GM21423 (cell line): ENCODE data around the gene SUCO.

Experiments
- ATAC-seq: cut with Tn5 transposase; IDR thresholded peaks from one replicate; pipeline ENCODE4 v1.9.1; 2021; ENCODE audit warnings: mild to moderate bottlenecking, moderate library complexity; ENCODE audit not compliant: unreplicated experiment

Gene SUCO

DNA sequence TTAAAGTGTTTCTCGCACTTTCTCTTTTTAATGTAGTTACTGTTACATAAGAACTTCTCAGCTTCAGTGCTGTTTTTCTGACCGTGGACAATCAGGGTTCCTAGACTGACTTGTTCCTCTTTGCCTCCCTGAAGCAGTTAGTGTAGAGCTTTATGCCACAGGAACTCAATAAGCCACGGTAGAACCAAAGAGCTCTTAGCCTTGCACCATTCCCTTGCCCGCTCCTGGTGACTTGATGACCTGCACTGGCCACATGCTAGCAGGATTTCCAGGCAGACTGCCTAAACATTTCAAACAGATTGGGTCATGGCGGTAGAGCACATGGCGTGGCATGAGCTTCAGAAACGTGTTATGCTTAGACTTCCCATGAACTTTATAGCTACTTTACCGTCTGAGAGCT lies 107.2 kb downstream of the SUCO start:
- ATAC-seq: no peak

DNA sequence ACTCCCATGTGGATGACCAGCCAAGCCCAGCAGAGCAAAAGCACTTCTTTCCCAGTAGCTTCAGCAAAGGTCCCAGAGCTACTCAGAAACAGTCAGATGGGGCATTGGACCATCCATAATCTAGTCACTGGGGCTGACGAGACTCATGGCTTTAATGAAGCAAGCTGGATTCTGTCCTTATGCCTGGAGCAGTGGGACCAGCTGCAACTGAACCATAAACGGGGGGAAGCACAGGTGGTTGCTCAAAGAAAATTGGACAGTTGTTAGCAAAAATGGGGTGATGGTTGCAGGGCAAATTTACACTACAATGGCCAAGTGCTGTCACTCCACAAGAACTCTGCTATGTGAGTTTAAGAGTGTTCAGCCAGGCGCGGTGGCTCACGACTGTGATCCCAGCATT lies 108.5 kb downstream of the SUCO start:
- ATAC-seq: no peak

DNA sequence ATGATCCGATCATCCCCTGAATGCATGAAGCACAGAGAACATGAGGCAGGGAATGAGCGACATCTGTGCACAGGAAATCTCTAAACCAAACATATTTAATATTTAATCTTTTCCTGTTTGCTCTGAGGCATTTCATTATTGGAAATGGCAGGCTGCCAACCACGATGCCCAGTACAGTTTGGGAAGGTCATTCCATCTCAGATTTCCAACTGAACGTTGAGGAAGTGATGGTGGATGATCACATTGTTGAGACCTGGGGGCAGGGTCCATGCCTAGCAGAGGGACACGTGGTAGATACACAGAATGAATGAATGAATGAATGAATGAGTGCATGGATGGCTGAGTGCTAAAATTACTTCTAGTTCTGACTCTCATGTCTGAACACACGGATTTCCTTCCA lies 110.0 kb downstream of the SUCO start:
- ATAC-seq: no peak

DNA sequence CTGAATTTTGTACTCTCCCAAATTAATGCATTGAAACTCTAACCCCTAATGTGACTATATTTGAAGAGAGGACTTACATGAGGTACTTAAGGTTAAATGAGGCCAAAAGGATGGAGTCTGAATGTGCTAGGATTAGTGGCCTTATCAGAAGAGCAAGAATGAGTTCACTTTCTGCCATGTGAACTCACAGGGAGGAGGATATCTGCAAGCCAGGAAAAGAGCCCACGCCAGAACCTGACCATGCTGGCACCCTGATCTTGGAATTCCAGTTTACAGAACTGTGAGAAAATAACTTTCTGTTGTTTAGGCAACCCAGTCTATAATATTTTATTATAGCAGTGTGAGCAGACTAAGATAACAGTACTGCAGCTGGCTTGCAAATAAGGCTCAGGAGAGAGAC lies 113.7 kb downstream of the SUCO start:
- no peak for ATAC-seq

- no peak for ATAC-seq
Observed at GRCh38 chr1:172647110-172647564, 114.2 kb downstream of the SUCO start.

GRCh38 chr1:172647987-172648386 lies 115.0 kb downstream of the SUCO start:
- no peak for ATAC-seq

- no peak for ATAC-seq
Observed at GRCh38 chr1:172650474-172651193, 117.7 kb downstream of the SUCO start.

DNA sequence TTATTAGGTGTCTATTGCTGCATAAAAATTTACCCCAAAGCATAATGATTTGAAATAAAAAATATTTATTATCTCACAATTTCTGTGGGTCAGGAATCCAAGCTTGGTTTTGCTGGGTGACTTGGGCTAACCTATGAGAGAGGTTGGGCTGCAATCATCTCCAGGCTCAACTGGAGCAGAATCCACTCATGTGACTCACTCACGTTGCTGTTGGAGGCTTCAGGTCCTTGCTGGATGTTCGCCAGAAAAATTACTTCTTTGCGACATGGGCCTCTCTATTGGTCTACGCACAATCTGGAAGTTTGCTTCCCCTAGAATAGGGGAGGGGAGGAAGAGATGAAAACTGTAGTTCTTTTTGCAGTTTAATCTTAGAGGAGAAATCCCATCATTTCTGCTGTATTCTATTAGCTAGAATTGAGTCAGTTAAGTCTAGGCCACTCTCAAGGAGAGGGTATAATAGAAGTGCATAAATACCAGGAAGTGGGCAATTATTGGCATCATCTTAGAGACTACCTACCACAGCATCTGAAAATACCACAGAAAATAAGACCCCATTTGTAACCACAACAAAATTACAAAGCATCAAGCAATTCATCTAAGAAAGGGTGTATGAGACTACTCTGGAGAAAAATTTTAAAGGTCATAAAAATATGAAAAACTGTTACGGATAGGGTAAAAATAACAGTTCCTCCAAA lies 120.2 kb downstream of the SUCO start:
- ATAC-seq: no peak

GRCh38 chr1:172654535-172654934 lies 121.6 kb downstream of the SUCO start:
- no peak for ATAC-seq

GRCh38 chr1:172656576-172656975 lies 123.6 kb downstream of the SUCO start:
- no peak for ATAC-seq

DNA sequence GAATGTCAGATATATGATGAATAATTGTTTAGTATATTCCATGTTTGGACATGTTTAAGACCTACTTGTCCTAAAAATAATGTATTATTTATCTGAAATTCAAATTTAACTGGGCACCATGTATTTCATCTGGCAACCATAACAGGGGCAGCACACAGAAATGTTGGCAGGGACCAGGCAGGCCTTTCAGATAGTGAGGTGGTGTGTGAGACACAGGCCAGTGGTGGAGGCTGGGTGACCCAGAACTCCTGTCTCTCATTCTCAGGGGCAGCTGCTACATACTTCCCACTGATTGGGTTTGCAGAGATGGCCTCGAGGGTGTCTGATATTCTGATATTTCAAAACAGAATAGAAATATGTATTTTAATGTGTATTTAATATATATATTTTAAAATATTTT lies 124.6 kb downstream of the SUCO start:
- no peak for ATAC-seq

GRCh38 chr1:172658871-172659453 lies 126.0 kb downstream of the SUCO start, which contains the start of gene FASLG:
FASLG (plus strand) TSS chr1:172659103; CDS start chr1:172659202, 99 bp downstream.
- no peak for ATAC-seq

GRCh38 chr1:172661107-172661506 lies 128.2 kb downstream of the SUCO start:
- no peak for ATAC-seq
